Ammon's horn (tissue), 1 donor: Measurements from ENCODE around the gene MCM9.

Experiments
- DNase-seq: peaks from one replicate; pipeline ENCODE4 v3.0.0-alpha.2; 2016; ENCODE audit warnings: low spot score

Gene MCM9

DNA sequence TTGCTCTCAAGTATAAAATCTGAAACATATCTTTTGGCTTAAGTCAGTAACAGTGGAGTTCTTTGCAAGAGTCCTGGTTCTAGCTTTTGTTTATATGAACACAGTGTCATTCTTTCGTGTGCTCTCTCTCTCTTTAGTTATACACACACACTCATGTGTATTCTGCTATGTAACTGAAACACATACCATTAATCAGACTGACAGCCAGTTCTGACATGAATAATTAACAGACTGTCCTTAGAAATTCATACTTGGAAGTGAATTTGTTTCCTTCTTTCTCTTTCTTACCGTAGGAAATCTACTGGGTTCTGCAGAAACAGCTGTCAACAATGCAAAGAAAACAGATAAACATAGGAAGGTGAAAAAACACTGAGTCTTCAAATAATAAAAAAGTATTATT, 2.5 kb downstream of the MCM9 start:
- DNase-seq, result no peak

DNA sequence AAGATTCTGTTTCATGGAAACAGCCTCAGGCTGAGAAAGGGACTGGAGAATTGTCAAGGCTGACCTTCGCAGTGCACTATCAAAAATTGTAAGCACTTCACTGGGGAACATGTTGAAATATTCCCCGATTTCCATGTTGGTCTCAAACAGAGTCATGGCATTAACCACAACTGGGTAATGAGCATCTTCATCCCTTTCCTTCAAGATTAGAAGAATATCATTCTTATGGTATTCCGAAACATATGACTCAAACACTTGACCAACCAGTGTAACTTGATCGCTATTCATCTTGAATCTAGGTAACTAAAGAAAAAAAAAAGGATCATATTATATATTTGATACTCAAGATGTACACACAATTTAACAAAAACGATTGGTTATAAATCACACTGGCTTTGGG, 3.5 kb downstream of the MCM9 start:
- no peak for DNase-seq

DNA sequence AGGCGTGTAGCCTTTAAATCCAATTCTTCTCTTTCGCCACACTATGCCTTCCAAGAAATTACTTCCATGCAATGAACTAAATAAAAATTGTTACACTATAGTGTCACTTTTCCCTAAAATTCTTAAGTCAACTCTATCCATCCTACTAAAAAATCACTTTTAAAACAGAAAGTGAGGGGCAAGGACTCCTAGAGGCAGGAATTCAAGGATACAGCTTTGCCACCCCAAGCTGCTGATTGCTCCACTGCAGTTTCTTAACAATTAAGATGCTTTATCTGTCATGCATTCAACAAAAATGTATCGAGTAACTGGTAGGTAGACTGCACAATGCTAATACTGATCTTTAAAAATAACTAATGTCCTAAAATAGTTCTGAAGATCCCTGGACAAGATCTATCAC, 4.3 kb downstream of the MCM9 start:
- no peak for DNase-seq

DNA sequence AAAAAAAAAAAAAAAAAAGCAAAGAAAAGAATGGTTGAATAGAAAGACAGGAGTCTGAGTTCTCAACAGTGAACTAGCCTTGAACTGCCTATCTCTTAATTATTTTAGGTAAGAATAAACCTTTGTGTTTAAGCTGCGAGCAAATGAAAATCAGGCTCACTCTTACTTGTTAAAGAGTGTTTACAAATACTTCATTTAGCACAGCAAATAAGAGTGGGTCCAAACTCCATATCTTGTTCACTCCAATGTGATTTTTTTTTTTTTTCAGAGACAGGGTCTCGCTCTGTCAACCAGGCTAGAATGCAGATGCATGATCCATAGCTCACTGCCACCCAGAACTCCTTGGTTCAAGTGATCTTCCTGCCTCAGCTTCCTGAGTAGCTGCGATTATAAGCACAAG, 11.9 kb downstream of the MCM9 start:
- DNase-seq, result no peak

DNA sequence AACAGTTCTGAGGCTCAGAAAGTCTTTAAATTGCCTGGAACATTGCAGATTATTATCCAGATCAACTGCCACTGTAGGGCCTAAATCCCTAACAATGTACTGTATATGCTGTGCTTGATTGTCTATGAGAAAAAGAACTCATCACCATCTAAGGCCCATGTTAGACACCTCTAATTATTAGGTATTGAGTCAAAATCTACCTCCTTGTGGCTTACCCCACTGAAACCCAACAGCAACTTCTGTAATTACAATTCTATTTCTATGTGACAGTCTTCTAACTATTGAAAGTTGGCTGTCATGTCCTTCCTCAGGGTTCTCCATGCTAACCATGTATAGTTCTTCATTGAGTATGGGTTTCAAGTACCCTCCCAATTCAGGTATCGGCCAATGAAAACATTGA, 13.9 kb downstream of the MCM9 start:
- no peak for DNase-seq

- no peak for DNase-seq
These were observed 16.6 kb downstream of the MCM9 start for GRCh38 chr6:118918329-118918725.

DNA sequence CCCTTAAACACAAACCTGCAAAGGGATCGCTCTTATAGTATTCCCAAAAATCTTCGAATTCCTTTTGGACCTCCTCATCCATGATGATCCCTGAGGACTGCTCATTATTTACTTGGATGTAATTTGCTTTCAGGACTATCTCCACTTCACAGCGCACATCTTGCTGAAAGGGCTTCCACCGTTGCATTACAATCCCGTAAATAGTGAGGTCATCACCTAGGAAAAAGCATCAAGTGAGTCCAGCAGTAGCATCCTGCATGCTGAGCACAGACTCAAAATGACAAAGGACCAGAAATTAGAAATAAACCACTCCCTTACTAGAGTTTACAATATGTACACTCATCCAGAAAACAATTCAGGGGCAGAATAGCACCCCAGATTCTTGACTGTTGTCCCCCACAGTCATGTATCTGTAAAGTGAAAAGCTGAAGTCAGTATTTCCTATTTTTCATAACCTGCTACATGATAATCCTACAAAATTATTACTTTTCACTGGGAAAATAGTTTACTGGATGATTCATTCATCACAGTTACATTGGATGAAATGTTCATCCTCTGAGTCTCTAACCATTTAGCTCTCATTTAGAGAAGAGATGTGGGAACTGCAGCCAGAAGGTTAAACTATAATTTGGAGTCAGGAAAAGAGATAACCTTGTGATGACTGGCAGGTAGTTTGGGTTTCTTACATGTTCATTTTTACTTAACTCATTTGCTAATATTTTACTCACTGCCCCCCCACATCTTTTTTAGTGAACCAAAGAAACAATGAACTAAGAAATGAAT, 17.2 kb downstream of the MCM9 start:
- DNase-seq, result no peak

- no peak for DNase-seq
These were observed 20.4 kb downstream of the MCM9 start for GRCh38 chr6:118914598-118914997.

DNA sequence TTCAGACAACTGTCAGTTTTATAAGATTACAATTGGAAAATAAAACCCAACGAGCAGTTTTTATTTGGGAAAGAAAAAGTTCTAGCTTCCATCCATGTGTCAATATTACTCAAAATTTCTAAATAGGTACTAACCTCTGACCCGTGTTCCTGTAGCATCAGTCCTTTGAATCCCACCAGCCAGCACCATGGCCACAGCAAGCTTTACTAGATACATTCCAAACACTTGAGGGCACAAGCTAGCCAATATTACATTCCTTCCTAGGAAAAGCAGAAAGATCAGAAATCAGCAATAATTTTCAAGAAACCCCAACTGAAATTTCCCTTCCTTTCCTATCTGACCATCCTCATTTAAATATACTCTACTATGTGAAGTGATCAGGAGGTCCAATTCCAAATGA, 21.8 kb downstream of the MCM9 start:
- DNase-seq, result no peak

DNA sequence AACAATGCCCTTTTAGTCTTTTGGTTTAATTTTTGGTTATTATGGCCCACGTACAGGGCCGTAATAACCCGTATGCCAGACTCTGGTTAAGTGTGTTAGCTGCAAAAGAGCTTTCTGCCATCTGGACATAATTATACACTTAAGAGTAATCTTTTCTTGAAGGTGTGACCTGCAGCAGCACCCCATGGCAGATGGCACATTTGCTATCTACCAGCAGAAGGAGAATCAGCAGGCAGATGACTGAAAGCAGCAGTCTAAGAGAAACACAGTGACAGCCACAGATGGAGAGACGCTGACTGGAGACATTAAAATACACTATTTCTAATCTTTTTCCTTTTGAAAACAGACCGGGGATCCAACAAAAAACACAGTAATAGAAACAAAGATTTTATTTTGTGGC, 22.3 kb downstream of the MCM9 start:
- no peak for DNase-seq

DNA sequence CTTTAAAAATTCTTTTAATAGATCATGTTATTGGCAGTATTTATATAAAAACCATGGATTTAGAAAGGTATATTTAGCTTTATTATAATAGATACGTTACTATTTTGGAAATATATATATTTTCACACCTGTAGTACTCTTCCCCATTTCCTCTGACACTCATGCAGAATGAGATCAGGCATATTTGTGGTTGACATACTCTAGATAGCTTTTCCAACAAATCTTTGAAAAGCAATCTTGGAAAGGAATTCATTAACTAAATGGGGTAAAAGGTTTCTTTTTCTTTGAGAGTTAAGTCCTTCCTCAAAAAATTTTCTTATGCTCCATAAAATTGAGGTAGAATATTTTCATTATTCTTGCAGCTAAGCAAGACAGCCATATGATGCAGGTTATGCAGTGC, 26.5 kb downstream of the MCM9 start:
- no peak for DNase-seq

DNA sequence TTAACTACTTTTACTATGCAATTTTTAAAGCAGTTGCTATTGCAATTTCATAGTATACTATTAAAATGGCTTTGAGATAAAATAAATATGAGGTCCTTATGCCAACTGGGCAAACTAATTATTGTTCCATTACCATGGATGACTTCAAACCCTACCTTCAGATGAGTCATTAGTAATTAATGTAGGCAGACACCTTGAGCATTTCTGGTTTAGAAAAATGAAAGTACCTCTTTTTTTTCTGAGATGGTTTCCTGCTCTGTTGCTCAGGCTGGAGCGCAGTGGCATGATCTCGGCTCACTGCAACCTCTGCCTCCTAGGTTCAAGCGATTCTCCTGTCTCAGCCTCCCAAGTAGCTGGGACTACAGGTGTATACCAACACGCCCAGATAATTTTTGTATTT, 29.1 kb downstream of the MCM9 start:
- no peak for DNase-seq

GRCh38 chr6:118905084-118905483, 29.9 kb downstream of the MCM9 start:
- DNase-seq, result no peak

DNA sequence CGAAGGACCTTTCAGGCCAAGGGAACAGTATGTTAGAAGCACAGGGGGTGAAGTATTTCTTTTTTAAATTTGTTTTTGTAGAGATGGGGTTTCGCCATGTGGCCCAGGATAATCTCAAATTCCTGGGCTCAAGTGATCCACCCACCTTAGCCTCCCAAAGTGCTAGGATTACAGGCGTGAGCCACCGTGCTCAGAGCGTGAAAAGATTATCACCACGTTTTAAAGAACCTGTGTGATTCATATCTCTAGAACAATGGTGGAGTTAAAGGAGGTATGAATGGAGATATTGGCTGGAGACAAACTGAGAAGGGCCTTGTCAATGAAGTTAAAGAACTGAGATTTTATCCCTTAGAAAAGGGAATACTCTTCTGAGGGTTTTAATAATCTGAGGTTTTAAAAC, 31.3 kb downstream of the MCM9 start:
- DNase-seq, result no peak

GRCh38 chr6:118903138-118903537, 31.8 kb downstream of the MCM9 start:
- DNase-seq, result no peak

- no peak for DNase-seq
These were observed 32.2 kb downstream of the MCM9 start for GRCh38 chr6:118902726-118903125.

GRCh38 chr6:118899948-118900347, 35.0 kb downstream of the MCM9 start:
- DNase-seq, result no peak

GRCh38 chr6:118897386-118897785, 37.6 kb downstream of the MCM9 start:
- DNase-seq, result no peak

DNA sequence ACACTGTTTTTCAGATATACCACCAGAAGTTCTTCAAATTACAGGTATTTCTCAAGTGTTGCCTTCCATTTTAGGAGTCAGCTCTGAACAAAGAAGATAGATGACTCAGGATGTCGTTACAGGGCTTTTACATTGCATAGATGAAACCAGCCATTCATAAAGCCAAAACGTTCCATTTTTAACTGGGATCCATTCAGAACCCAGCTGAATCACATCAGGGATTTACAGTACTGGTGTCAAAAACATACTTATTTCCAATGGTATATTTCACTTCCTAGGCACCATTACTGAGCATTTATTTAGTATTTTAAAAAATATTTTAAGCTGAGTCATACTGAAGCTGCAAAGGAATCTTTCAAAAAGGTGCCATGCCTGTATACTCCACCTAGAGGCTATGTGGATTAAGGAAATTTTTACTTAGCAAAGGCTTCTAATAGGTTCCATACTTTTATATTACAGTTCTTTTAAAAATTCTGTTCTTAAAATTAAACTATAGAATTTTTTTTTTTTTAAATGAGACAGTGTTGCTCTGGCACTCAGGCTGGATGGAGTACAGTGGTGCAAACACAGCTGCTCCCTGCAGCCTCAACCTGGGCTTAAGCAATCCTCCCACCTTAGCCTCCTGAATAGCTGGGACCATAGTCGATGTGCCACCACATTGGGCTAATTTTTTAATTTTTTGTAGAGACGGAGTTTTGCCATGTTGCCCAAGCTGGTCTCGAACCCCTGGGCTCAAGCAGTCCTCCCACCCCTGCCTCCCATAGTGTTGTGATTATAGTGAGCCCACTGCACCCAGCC, 38.4 kb downstream of the MCM9 start:
- no peak for DNase-seq

DNA sequence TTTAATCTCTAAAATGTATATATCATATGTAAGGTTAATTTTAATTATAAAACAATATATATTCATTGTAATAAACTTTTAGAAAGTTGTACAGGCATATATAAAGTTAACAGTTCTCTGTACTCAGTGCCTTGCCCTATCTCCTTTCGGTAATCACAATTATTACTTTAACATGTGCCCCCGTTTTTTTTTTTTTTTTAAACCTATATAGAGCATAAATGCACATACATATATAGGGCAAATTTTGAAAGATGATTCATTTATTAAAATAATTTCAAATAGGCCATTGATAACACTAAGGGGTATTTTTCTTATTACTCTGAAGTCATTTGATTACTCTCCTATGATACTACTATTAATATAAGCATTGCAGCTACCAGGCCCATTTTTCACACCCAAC, 39.1 kb downstream of the MCM9 start:
- no peak for DNase-seq

- DNase-seq, result no peak
These were observed 39.7 kb downstream of the MCM9 start for GRCh38 chr6:118895261-118895560.

GRCh38 chr6:118894425-118895260, 40.3 kb downstream of the MCM9 start:
- DNase-seq, result peak; percentile 69
